GM18505 (cell line): Measurements from ENCODE around the gene RNF145.

ENCODE experiments used
- ATAC-seq: cut with Tn5 transposase; IDR thresholded peaks from one replicate; pipeline ENCODE4 v1.9.1; 2021; ENCODE audit not compliant: unreplicated experiment
- POLR2A ChIP-seq: IDR thresholded peaks from 4 replicates; pipeline ENCODE4 v1.6.1; 2011; ENCODE audit warnings: borderline replicate concordance; ENCODE audit not compliant: insufficient read depth, insufficient read length; ENCODE audit errors: extremely low read depth

RNF145 gene

GRCh38 chr5:159113405-159113804, 95.9 kb downstream of the RNF145 start:
- no peak for ATAC-seq
- TF ChIP-seq POLR2A: no peak

GRCh38 chr5:159112436-159112835, 96.9 kb downstream of the RNF145 start:
- no peak for ATAC-seq
- no peak for TF ChIP-seq POLR2A
